ENCODE data around the gene SPOCK2. TPM values are rescaled to one million over a fixed set of nuclear protein-coding genes. Genes with fewer than 3 reads are reported as not detected.
"Not testable (repeated sequence)": the region's sequence is repeated elsewhere in the genome, so short reads cannot be mapped to it uniquely, and the experiment has no call there.

SPOCK2 gene
- total RNA-seq, 3 donors from 2014 or later, result 3.1 to 12.3 (median 7.4) TPM

DNA sequence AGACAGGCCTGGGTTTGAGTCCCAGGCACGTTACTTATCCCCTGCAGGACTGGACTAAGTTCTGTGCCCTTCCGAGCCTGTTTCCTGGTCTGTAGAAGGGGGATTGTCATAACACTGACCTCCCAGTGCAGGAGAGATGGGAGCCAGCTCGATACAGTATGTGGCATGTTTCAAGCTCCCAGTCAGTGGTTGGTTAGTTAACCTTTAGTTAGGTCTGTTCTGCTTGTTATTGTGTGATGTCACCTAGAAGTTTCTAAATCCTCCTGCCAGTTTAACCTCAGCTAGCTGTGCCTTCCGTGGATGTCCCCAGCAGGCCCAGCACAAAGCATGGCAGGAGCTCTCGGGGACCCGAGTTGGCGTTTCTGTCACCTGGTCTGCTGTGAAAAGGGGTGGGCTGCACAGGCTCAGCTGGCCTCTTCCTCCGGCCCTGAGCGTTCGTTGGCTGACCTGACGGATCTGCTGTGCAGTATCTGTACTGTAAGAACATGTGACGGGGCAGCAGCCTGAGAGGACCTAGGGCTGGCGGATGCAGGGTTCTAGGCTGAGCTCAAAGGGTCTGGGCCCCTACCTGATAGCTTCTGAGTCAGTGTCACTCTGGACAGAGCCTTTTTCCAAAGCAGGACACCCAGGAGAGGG lies 53.0 kb downstream of the SPOCK2 start:
- no peaks in the 10 kb centered on the region for H3K4me1 ChIP-seq (ENCODE audit: low read depth)
- H3K9me3 ChIP-seq, result no peaks in the 10 kb centered on the region
- H3K4me3 ChIP-seq, result no peak overlapping the region
- DNase-seq (no peak), ATAC-seq (no peak)
- intact Hi-C loops (cut with DNase I, micrococcal nuclease), result no loop called here
- TF ChIP-seq, protein P1, sequence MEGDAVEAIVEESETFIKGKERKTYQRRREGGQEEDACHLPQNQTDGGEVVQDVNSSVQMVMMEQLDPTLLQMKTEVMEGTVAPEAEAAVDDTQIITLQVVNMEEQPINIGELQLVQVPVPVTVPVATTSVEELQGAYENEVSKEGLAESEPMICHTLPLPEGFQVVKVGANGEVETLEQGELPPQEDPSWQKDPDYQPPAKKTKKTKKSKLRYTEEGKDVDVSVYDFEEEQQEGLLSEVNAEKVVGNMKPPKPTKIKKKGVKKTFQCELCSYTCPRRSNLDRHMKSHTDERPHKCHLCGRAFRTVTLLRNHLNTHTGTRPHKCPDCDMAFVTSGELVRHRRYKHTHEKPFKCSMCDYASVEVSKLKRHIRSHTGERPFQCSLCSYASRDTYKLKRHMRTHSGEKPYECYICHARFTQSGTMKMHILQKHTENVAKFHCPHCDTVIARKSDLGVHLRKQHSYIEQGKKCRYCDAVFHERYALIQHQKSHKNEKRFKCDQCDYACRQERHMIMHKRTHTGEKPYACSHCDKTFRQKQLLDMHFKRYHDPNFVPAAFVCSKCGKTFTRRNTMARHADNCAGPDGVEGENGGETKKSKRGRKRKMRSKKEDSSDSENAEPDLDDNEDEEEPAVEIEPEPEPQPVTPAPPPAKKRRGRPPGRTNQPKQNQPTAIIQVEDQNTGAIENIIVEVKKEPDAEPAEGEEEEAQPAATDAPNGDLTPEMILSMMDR (IDR thresholded peaks at IDR 0.05), result no peak
- H3K36me3 ChIP-seq (ENCODE audit: low read depth), result no peaks in the 10 kb centered on the region

DNA sequence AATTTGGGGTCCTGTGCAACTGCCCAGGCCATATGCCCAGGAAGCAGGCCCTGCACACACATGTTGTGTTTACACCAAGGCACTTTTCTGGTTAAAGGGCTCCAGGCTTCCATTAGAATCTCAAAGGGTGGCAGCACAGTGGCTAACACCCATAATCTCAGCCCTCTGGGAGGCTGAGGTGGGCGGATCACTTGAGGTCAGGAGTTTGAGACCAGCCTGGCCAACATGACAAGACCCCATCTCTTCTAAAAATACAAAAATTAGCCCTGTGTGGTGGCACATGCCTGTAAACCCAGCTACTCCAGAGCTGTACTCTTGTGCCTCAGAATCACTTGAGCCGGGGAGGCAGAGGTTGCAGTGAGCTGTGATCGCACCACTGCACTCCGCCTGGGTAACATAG lies 53.6 kb downstream of the SPOCK2 start:
- no peak for DNase-seq
- intact Hi-C loops (cut with DNase I, micrococcal nuclease), result no loop called here
- peaks cover 4% of the 10 kb centered on the region for H3K4me1 ChIP-seq (ENCODE audit: low read depth)
- H3K36me3 ChIP-seq (ENCODE audit: low read depth), result no peaks in the 10 kb centered on the region
- no peaks in the 10 kb centered on the region for H3K9me3 ChIP-seq
- H3K4me3 ChIP-seq, result no peak overlapping the region
- ATAC-seq, result no peak
- TF ChIP-seq, protein P1 (IDR thresholded peaks at IDR 0.05), result no peak

DNA sequence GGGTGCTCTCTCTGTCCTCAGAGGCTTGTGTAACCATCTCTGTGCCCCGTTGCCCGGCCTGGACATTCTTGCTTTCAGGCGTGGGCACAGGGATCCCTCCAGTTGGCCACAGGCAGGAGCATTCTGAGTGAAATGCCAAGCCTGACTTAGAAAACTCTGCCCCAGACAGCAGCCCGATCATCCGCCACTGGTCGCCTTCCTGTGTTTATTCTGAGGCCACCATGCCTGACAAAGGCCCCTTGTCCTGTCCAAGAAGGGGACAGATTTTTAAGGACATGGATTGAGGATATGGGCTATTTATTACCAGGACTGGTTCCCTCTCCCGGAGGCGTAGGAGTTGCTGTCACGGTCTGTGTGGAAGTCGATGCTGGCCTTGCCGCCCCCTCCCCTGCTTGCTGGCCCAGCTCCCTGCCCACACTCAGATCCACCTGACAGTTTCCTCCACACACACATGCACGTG lies 54.3 kb downstream of the SPOCK2 start:
- DNase-seq (no peak), ATAC-seq (no peak)
- intact Hi-C loops (cut with DNase I, micrococcal nuclease), result no loop called here
- Histone ChIP-seq H3K4me1 (ENCODE audit: low read depth) (peaks cover 10% of the 10 kb centered on the region), H3K4me3 (no peak overlapping the region), H3K9me3 (no peaks in the 10 kb centered on the region), H3K36me3 (ENCODE audit: low read depth) (no peaks in the 10 kb centered on the region)
- TF ChIP-seq, protein P1 (IDR thresholded peaks at IDR 0.05), result no peak

DNA sequence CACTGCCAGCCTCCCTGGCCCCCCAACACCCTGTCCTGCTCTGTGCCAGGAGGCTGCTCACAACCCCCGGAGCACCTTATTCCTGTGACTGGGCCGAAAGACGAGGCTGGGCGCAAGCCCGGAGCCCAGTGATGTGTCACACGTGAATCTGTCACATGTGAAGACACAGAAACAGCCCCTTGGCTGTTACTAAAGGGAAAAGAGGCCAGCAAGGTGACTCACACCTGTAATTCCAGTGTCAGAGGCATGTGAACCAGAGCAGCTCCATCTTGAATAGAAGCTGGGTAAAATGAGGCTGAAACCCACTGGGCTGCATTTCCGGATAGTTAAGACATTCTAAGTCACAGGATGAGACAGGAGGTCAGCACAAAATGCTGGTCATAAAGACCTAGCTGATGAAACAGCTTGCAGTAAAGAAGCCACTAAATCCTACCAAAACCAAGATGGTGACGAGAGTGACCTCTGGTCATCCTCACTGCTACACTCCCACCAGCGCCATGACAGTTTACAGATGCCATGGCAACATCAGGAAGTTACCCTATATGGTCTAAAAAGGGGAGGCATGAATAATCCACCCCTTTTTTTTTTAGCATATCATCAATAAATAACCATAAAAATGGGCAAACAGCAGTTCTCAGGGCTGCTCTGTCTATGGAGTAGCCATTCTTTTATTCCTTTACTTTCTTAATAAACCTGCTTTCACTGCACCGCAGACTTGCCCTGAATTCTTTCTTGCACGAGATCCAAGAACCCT lies 55.8 kb downstream of the SPOCK2 start:
- intact Hi-C loops (cut with DNase I, micrococcal nuclease); ATAC-seq; H3K4me3 ChIP-seq; H3K36me3 ChIP-seq (ENCODE audit: low read depth); DNase-seq; H3K9me3 ChIP-seq: not testable (repeated sequence)
- peaks cover 10% of the 10 kb centered on the region for H3K4me1 ChIP-seq (ENCODE audit: low read depth)

DNA sequence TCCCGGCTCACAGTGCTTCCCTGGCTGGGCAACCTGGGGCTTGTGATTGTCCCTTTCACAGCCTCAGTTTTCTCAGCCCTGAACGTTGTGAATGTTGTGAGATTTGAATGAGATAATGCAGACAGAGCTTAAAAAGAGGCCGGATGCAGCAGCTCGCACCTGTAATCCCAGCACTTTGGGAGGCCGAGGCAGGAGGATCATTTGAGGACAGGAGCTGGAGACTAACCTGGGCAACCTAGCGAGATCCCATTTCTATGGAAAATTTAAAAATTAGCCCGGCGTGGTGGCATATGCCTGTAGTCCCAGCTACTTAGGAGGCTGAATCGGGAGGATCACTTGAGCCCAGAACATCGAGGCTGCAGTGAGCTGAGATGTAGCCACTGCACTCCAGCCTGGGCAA lies 56.6 kb downstream of the SPOCK2 start:
- Histone ChIP-seq H3K36me3 (ENCODE audit: low read depth) (no peaks in the 10 kb centered on the region), H3K4me1 (ENCODE audit: low read depth) (peaks cover 17% of the 10 kb centered on the region), H3K4me3 (no peak overlapping the region), H3K9me3 (no peaks in the 10 kb centered on the region)
- no peak for ATAC-seq
- TF ChIP-seq, protein P1 (IDR thresholded peaks at IDR 0.05), result no peak
- intact Hi-C loops (cut with DNase I, micrococcal nuclease), result no loop called here
- no peak for DNase-seq
